ENCODE results near the gene PRPF39.

GRCh38 chr14:45112896-45113781, 29.2 kb downstream of the PRPF39 start:
- no peak for TF ChIP-seq CTCF (IDR thresholded peaks at IDR 0.05)
- TF ChIP-seq POLR2A (IDR thresholded peaks at IDR 0.05) = no peak
- TF ChIP-seq EP300 (IDR thresholded peaks at IDR 0.05) = no peak

Data from gastroesophageal sphincter (tissue), 3 donors.